AG10803 (cell line): Measurements from ENCODE around the gene TNS1.

Experiments
- DNase-seq: peaks from one replicate; pipeline ENCODE4 v3.0.0; 2010; ENCODE audit warnings: low read depth
- H3K4me3 ChIP-seq: 2 replicates; pipeline ENCODE4 v1.5.1; 2011; ENCODE audit warnings: mild to moderate bottlenecking, low read length, control low read depth
- TF ChIP-seq, protein P1 (sequence below): conservative IDR thresholded peaks from 2 replicates; pipeline ENCODE4 v1.5.1; 2011; ENCODE audit warnings: mild to moderate bottlenecking, low read length, control low read depth, inconsistent platforms

The TNS1 gene

GRCh38 chr2:217892560-217892959 is 110.2 kb downstream of the TNS1 start:
- DNase-seq: no peak
- H3K4me3 ChIP-seq: no peak overlapping the region
- TF ChIP-seq, protein P1, sequence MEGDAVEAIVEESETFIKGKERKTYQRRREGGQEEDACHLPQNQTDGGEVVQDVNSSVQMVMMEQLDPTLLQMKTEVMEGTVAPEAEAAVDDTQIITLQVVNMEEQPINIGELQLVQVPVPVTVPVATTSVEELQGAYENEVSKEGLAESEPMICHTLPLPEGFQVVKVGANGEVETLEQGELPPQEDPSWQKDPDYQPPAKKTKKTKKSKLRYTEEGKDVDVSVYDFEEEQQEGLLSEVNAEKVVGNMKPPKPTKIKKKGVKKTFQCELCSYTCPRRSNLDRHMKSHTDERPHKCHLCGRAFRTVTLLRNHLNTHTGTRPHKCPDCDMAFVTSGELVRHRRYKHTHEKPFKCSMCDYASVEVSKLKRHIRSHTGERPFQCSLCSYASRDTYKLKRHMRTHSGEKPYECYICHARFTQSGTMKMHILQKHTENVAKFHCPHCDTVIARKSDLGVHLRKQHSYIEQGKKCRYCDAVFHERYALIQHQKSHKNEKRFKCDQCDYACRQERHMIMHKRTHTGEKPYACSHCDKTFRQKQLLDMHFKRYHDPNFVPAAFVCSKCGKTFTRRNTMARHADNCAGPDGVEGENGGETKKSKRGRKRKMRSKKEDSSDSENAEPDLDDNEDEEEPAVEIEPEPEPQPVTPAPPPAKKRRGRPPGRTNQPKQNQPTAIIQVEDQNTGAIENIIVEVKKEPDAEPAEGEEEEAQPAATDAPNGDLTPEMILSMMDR: no peak

DNA sequence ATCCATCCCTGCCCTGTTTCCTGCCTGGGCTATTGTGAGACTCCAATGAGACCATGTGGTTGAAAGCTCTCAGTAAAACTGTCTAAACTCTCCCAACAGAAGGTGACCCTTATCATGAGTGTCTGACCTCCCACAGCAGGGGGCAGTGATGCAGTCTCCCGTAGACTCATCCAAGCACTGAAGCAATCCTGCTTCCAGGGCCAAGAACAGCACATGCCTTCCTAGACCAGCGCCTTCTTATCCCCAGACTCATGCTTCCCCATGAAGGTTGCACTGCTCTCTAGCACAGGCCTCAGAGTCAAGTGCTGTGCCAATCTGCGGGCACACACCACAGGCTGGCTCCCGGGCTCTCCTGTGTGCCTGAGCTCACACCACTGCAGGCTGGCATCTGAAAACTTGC is 112.3 kb downstream of the TNS1 start:
- H3K4me3 ChIP-seq: no peak overlapping the region
- TF ChIP-seq, protein P1: peak; percentile 58
- peak; percentile 78 for DNase-seq

- DNase-seq: no peak
- H3K4me3 ChIP-seq: no peak overlapping the region
- TF ChIP-seq, protein P1: no peak
Observed at GRCh38 chr2:217889656-217890055, 113.1 kb downstream of the TNS1 start.

- TF ChIP-seq, protein P1: no peak
- H3K4me3 ChIP-seq: no peak overlapping the region
- DNase-seq: no peak
Observed at GRCh38 chr2:217887841-217888701, 114.7 kb downstream of the TNS1 start.

DNA sequence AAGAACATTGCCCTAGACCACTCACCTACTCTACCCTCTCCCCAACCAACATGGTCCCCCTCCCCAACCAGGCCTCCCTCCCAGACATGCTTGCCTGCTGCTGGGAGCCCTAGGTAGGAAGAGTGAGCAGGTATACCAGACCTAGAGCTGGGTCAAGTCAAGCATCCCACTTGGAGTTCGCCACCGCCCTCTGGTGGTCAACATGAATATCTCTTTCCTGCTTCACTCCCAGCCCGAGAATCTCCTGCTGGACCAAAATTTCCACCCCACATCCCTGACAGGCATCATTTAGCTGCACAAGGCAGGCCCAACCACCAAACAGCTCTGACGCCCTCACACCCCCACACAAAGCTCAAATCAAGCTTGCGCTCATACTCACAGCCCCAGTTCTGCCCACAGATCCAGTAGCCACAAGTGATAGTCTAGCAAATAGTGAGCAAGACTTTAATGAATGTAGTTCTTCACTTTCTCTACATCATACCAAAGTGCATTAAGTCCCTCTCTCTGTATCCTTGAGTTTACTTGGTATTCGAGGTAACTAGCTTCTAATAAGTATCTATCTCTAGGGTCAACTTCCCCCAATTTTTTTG is 116.0 kb downstream of the TNS1 start:
- DNase-seq: peak; percentile 74
- TF ChIP-seq, protein P1: peak; percentile 88
- H3K4me3 ChIP-seq: no peak overlapping the region

- no peak for DNase-seq
- TF ChIP-seq, protein P1: no peak
Observed at GRCh38 chr2:217886091-217886490, 116.7 kb downstream of the TNS1 start.

DNA sequence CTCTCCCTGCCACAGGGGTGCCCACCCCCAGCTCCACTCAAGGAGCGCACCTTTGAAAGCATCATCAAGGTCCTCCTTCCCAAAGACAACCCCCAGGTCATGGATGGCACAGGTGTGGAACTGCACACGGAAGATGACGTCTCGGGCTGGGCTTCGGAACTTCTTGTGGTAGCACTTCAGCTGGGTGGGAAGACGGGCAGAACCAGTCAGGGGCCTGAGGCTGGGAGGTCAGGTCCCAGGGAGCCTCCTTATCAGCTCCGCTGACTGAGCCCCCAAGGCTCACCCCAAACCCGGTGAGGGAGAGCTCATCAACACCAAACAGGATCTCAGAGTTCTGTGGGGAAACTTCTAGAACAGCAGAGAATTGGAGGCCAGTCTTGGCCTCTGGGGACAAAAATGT is 117.8 kb downstream of the TNS1 start:
- TF ChIP-seq, protein P1: no peak
- no peak for DNase-seq
- H3K4me3 ChIP-seq: no peak overlapping the region

More at GRCh38 chr2:217886091-217886490, 116.7 kb downstream of the TNS1 start:
- no peak overlapping the region for H3K4me3 ChIP-seq
